HepG2 (cell line): Measurements from ENCODE around the gene SPRYD3. TPM values are rescaled to one million over a fixed set of nuclear protein-coding genes. Genes with fewer than 3 reads are reported as not detected.
A peak's percentile ranks its signal among the peaks of the same experiment; 100 is the strongest.

ENCODE experiments used
- E2F1 ChIP-seq: sonication (generic); formaldehyde crosslinking; IDR thresholded peaks from 2 replicates; pipeline ENCODE4 v1.5.0; 2020; ENCODE audit warnings: missing genetic modification reagents
- FOXP1 ChIP-seq, 2 experiments: fragments of 450-650 bp in 1 of 2; IDR thresholded peaks; 2 replicates each; pipeline ENCODE4 v1.6.1; 2017 to 2018; ENCODE audit warnings: antibody characterized with exemption in 1 of 2
- HMG20B ChIP-seq: conservative IDR thresholded peaks from 2 replicates; pipeline ENCODE4 v1.6.1; 2016; ENCODE audit warnings: missing genetic modification reagents, missing compliant biosample characterization
- KDM5B ChIP-seq: sonication (generic); formaldehyde crosslinking; IDR thresholded peaks from 2 replicates; pipeline ENCODE4 v1.4.0; 2020; ENCODE audit warnings: missing genetic modification reagents, mild to moderate bottlenecking, borderline replicate concordance
- MAF1 ChIP-seq: sonication (generic); formaldehyde crosslinking; IDR thresholded peaks from 2 replicates; pipeline ENCODE4 v1.5.0; 2020; ENCODE audit warnings: missing genetic modification reagents, borderline replicate concordance
- PHF21A ChIP-seq: sonication (generic); formaldehyde crosslinking; IDR thresholded peaks from 2 replicates; pipeline ENCODE4 v1.5.0; 2020; ENCODE audit warnings: mild to moderate bottlenecking, missing genetic modification reagents
- PRDM4 ChIP-seq: sonication (generic); formaldehyde crosslinking; IDR thresholded peaks from 2 replicates; pipeline ENCODE4 v1.9.0; 2021; ENCODE audit warnings: missing genetic modification reagents, borderline replicate concordance
- RBAK ChIP-seq: sonication (generic); formaldehyde crosslinking; IDR thresholded peaks from 2 replicates; pipeline ENCODE4 v1.5.1; 2020; ENCODE audit warnings: mild to moderate bottlenecking, missing genetic modification reagents
- REPIN1 ChIP-seq: sonication (generic); formaldehyde crosslinking; IDR thresholded peaks from 2 replicates; pipeline ENCODE4 v1.8.0; 2022; ENCODE audit warnings: missing genetic modification reagents, low read depth, mild to moderate bottlenecking, borderline replicate concordance
- RFXANK ChIP-seq: IDR thresholded peaks from 2 replicates; pipeline ENCODE4 v1.6.1; 2016
- SALL2 ChIP-seq: sonication (generic); formaldehyde crosslinking; IDR thresholded peaks from 2 replicates; pipeline ENCODE4 v1.8.1; 2023; ENCODE audit warnings: mild to moderate bottlenecking, missing genetic modification reagents, inconsistent platforms
- SMC3 ChIP-seq: IDR thresholded peaks from 2 replicates; pipeline ENCODE4 v1.6.1; 2011; ENCODE audit warnings: low read length, improper control_type of control experiment
- SMYD3 ChIP-seq: sonication (generic); formaldehyde crosslinking; IDR thresholded peaks from 2 replicates; pipeline ENCODE4 v1.8.1; 2023; ENCODE audit warnings: mild to moderate bottlenecking, missing genetic modification reagents
- TFE3 ChIP-seq: IDR thresholded peaks from 2 replicates; pipeline ENCODE4 v1.6.1; 2016
- THYN1 ChIP-seq: sonication (generic); formaldehyde crosslinking; IDR thresholded peaks from 2 replicates; pipeline ENCODE4 v1.8.1; 2023; ENCODE audit warnings: low read depth, mild to moderate bottlenecking, moderate library complexity, missing genetic modification reagents, borderline replicate concordance
- TP53 ChIP-seq: sonication (generic); formaldehyde crosslinking; conservative IDR thresholded peaks from 2 replicates; pipeline ENCODE4 v1.4.0; 2020; ENCODE audit warnings: missing genetic modification reagents
- XRCC5 ChIP-seq: fragments of 200-400 bp; formaldehyde crosslinking; optimal IDR thresholded peaks from 2 replicates; pipeline ENCODE3; 2017; ENCODE audit warnings: mild to moderate bottlenecking, low read length
- ZNF263 ChIP-seq: sonication (generic); formaldehyde crosslinking; IDR thresholded peaks from 2 replicates; pipeline ENCODE4 v1.4.0; 2020; ENCODE audit warnings: missing genetic modification reagents
- ZNF33A ChIP-seq: sonication (generic); formaldehyde crosslinking; IDR thresholded peaks from 2 replicates; pipeline ENCODE4 v1.5.1; 2020; ENCODE audit warnings: missing genetic modification reagents, mild to moderate bottlenecking, moderate library complexity, borderline replicate concordance
- ZSCAN22 ChIP-seq: sonication (generic); formaldehyde crosslinking; IDR thresholded peaks from 2 replicates; pipeline ENCODE4 v1.4.0; 2020; ENCODE audit warnings: mild to moderate bottlenecking, missing genetic modification reagents
- polyA plus RNA-seq, 8 experiments: library from polyadenylated mRNA; depleted of rRNA in 3 of 8; stranded (reverse) in 7 of 8; unstranded in 1 of 8; fragments of >200 nt; fragmentation: Illumina TruSeq in 4 of 8; extraction: Trizol in 4 of 8; gene quantifications; 2 replicates each; pipeline versions ENCODE4 v1.2.1 to v1.2.3, GENCODE V29; 2011 to 2016; ENCODE audit warnings: low read depth in 4 of 8, missing spikeins in 1 of 8, mixed read lengths in 1 of 8; ENCODE audit not compliant: insufficient read depth in 1 of 8
- total RNA-seq, 5 experiments: library from RNA; depleted of rRNA; stranded (reverse); fragments of >200 nt; fragmentation: Illumina TruSeq; extraction: Trizol; gene quantifications; 2 replicates each; pipeline ENCODE4 v1.2.3, GENCODE V29; 2016; ENCODE audit warnings: low read depth in 1 of 5

The SPRYD3 gene
- total and polyA plus RNA-seq, 2 of the 13 experiments (the other 11 are each of a cell fraction or from before 2014, with no cell fraction given): 9.0 to 9.2 TPM

- no peak for TF ChIP-seq ZSCAN22 (CRISPR knock-in tag)
- peak; percentile 85 for TF ChIP-seq RFXANK (CRISPR knock-in tag)
- TF ChIP-seq KDM5B (CRISPR knock-in tag): peak; percentile 54; the same call in 1 of the 2 replicates
- TF ChIP-seq PRDM4: no peak
- peak; percentile 78 for TF ChIP-seq PHF21A
- TF ChIP-seq ZNF33A: no peak
- TF ChIP-seq TP53 (CRISPR knock-in tag): no peak; the same call in 1 of the 2 replicates
- peak; percentile 76 for TF ChIP-seq SMYD3 (CRISPR knock-in tag)
- TF ChIP-seq E2F1 (CRISPR knock-in tag): no peak
- TF ChIP-seq TFE3: no peak
- TF ChIP-seq REPIN1 (CRISPR knock-in tag): no peak
- TF ChIP-seq MAF1 (CRISPR knock-in tag): no peak; the same call in 1 of the 2 replicates
- TF ChIP-seq XRCC5: peak; percentile 22
- TF ChIP-seq SMC3: no peak
- TF ChIP-seq HMG20B (CRISPR knock-in tag): no peak
- TF ChIP-seq SALL2 (CRISPR knock-in tag): no peak; the same call in 1 of the 2 replicates
- TF ChIP-seq RBAK (CRISPR knock-in tag): no peak
- TF ChIP-seq THYN1 (CRISPR knock-in tag): no peak
- TF ChIP-seq ZNF263 (CRISPR knock-in tag): no peak
- TF ChIP-seq FOXP1 (IDR thresholded peaks at IDR 0.05): no peak
- no peak for TF ChIP-seq FOXP1 (CRISPR knock-in tag; IDR thresholded peaks at IDR 0.05)
Observed at GRCh38 chr12:53079226-53080117, at the start of gene SPRYD3 (continued).
